HEK293T (cell line): ENCODE measurements around the gene THAP3.
A peak's percentile ranks its signal among the peaks of the same experiment; 100 is the strongest.

Experiments used
- CTCF ChIA-PET: fragments of 350-600 bp; formaldehyde crosslinking; extraction: SDS; loops from one replicate; lab custom pipeline; 2021; ENCODE audit warnings: antibody characterized with exemption, inconsistent platforms; lab: Yijun Ruan, JAX
- POLR2A ChIA-PET: fragments of 350-600 bp; formaldehyde crosslinking; extraction: SDS; loops from one replicate; lab custom pipeline; 2020; ENCODE audit warnings: antibody characterized with exemption, inconsistent platforms; lab: Yijun Ruan, JAX
- DNase-seq: peaks from one replicate; pipeline ENCODE4 v3.0.0; 2012; ENCODE audit warnings: mixed read lengths; ENCODE audit errors: extremely low spot score
- ARNT ChIP-seq: fragments of 450-650 bp; IDR thresholded peaks from 2 replicates; pipeline ENCODE4 v1.6.1; 2017; ENCODE audit warnings: mild to moderate bottlenecking
- BHLHE40 ChIP-seq: fragments of 450-650 bp; IDR thresholded peaks from 2 replicates; pipeline ENCODE4 v1.6.1; 2016; ENCODE audit warnings: mild to moderate bottlenecking, moderate library complexity, borderline replicate concordance
- CTBP1 ChIP-seq: fragments of 450-650 bp; IDR thresholded peaks from 2 replicates; pipeline ENCODE4 v1.6.1; 2016; ENCODE audit warnings: borderline replicate concordance
- ELF4 ChIP-seq: fragments of 450-650 bp; IDR thresholded peaks from 2 replicates; pipeline ENCODE4 v1.6.1; 2017; ENCODE audit warnings: antibody characterized with exemption
- FOXA1 ChIP-seq: fragments of 450-650 bp; IDR thresholded peaks from 2 replicates; pipeline ENCODE4 v1.6.1; 2016; ENCODE audit warnings: mild to moderate bottlenecking
- FOXK2 ChIP-seq: fragments of 450-650 bp; IDR thresholded peaks from 2 replicates; pipeline ENCODE4 v1.6.1; 2016; ENCODE audit warnings: mild to moderate bottlenecking
- FOXM1 ChIP-seq: fragments of 450-650 bp; IDR thresholded peaks from 2 replicates; pipeline ENCODE4 v1.6.1; 2017; ENCODE audit warnings: mild to moderate bottlenecking, borderline replicate concordance
- HDGF ChIP-seq: fragments of 450-650 bp; IDR thresholded peaks from 2 replicates; pipeline ENCODE4 v1.6.1; 2017; ENCODE audit warnings: antibody characterized with exemption, borderline replicate concordance
- L3MBTL2 ChIP-seq: fragments of 450-650 bp; conservative IDR thresholded peaks from 2 replicates; pipeline ENCODE4 v1.6.1; 2016; ENCODE audit warnings: mild to moderate bottlenecking
- LEF1 ChIP-seq: fragments of 450-650 bp; IDR thresholded peaks from 2 replicates; pipeline ENCODE4 v1.6.1; 2017; ENCODE audit warnings: mild to moderate bottlenecking, borderline replicate concordance
- NFRKB ChIP-seq: fragments of 450-650 bp; IDR thresholded peaks from 2 replicates; pipeline ENCODE4 v1.6.1; 2016; ENCODE audit warnings: mild to moderate bottlenecking, moderate library complexity
- SP1 ChIP-seq: fragments of 450-650 bp; IDR thresholded peaks from 2 replicates; pipeline ENCODE4 v1.6.1; 2017
- SUZ12 ChIP-seq: fragments of 450-650 bp; IDR thresholded peaks from 2 replicates; pipeline ENCODE4 v1.6.1; 2016; ENCODE audit warnings: mild to moderate bottlenecking
- TARDBP ChIP-seq: fragments of 450-650 bp; IDR thresholded peaks from 2 replicates; pipeline ENCODE4 v1.6.1; 2016
- ZNF384 ChIP-seq: fragments of 450-650 bp; IDR thresholded peaks from 2 replicates; pipeline ENCODE4 v1.6.1; 2016
- TF ChIP-seq, protein P1 (sequence below): fragments of 450-650 bp; IDR thresholded peaks from 2 replicates; pipeline ENCODE4 v1.6.1; 2016

The THAP3 gene

DNA sequence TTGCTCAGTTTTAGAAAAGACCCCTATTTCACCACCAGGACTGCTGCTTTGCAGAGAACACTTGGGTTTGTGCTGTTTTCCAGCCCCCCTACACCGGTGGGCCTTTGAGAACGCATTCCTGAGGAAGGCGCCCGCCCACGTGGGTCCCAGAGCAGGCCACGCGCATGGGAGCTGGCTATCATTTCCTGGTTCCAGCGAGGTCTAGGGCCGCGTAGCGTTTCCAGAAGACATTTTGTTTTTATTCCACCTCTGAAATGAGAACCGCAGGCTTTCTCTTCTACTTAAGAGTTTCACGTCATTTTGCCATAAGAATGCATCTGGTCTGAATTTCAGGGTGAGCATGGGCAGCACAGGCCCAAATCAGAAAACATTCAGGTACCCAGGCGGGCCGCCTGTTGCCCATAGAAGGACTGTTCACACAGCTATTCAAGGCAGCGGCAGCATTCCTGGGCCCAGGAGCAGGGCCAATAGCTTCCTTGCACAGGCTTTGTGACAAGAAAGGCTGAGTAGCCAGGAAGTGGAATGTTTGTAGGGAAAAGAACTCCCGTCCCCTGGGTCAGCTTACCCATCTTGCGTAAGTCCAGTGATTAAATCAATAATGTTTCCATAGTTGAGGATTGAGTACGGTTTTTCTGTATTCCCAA, 20.6 kb upstream of the THAP3 start:
- POLR2A ChIA-PET: interaction anchor here (1.5 to 6.1 kb wide), 8 partner anchors 8 to 50 kb away, joined by 3 to 55 read pairs (median 8); partner anchors contain the start of genes NOL9, PHF13, TAS1R1 and ZBTB48

DNA sequence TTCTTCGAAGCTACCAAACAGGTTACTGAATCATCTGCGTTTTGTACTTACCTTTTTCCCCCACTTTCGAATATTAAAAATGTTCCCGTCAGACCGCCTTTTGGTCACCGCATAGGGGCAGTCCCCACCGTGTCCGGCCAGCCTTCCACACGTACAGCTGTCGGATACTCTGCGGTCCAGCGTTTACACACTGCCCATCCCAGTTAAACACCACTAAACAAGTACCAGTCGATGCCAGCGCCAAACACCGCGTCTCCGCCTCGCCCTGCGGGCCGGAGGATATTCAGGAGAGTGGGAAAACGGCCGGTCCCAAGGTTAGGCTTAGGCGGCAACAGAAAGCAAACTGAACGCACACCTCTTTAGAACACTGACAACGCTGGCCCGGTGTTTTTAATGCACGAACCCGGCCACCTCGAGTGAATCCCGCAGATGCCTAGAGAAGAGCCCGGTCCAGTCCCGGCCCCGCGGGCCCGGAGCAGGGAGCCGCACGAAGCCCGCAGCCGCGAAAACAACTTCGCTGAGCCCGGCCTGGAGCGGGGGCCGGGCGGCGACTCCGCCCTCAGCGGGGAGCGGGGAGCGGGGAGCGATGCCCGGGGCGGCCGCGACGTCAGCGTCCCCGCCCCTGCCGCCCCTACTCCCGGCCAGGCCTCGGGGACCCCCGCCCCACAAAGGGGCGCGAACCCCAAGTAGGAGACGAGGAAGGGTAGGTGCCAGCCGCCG, 11.9 kb upstream of the THAP3 start:
- POLR2A ChIA-PET: interaction anchor here (1.1 to 2.0 kb wide), 3 partner anchors 9 to 11 kb away, joined by 5 to 16 read pairs (median 7); partner anchors contain the start of gene KLHL21
- CTCF ChIA-PET: interaction anchor here (0.6 to 1.3 kb wide), 2 partner anchors 11 to 31 kb away, joined by 3 to 5 read pairs; partner anchors contain the start of gene THAP3
- TF ChIP-seq L3MBTL2 (0 out of 2 replicates have a peak, but pooled peaks have one; percentile 24), LEF1 (no peak), HDGF (no peak), FOXM1 (0 out of 2 replicates have a peak, but pooled peaks have one; percentile 36), ZNF384 (no peak)
- peak; percentile 63 for DNase-seq

More for the DNA sequence above, 20.6 kb upstream of the THAP3 start:
- CTCF ChIA-PET: interaction anchor here (0.6 kb wide), 1 partner anchor 50 kb away, joined by 3 read pairs; the partner anchor contains the start of gene NOL9
- TF ChIP-seq SUZ12: no peak
- no peak for TF ChIP-seq ARNT
- TF ChIP-seq L3MBTL2: peak; percentile 66; the same call in 1 of the 2 replicates
- no peak for TF ChIP-seq ZNF384
- no peak for TF ChIP-seq LEF1
- no peak for DNase-seq

DNA sequence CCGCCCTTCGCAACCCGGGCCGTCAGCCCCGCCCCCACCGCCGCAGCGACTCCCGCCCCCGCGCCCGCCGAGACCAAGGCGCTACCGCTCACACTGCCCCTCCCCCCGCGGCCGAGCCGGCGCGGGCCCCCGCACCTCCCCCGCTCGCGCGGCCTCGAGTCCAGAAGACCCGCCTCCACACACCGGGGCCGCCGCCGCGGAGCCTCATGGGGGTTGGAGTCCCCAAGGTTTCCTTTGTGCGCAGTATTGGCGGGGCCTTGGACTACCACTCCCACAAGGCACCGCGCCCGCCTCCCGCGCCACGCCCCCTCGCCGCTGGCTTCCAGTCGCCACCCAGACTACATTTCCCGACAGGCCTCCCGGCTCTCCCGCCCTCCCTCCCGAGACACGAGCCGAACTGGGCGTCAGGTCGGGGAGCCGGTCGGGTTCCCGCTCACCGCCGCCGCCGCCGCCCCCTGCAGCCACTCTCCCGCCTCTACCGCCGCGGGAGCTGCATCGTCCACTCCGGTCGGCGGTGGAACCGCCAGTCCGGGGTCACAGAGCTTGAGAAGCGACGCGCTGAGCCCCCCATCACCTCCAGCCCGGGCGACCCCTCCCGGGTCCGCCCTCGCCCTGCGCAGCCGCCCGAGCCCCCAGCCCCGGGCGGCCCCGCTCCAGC, 11.2 kb upstream of the THAP3 start, which contains the start of gene PHF13:
TSS of gene PHF13 (plus strand) at position 371 of the 658 bp plus-strand sequence. CDS start 336 bp downstream, outside the sequence.
- TF ChIP-seq HDGF (no peak; the same call in 1 of the 2 replicates), SUZ12 (no peak; the same call in 1 of the 2 replicates), SP1 (no peak), FOXK2 (no peak), ZNF384 (no peak), ARNT (no peak), CTBP1 (no peak), ELF4 (no peak)
- POLR2A ChIA-PET: interaction anchor here (0.6 to 1.2 kb wide), 4 partner anchors 8 to 14 kb away, joined by 3 to 7 read pairs (median 4); partner anchors contain the start of gene KLHL21
- DNase-seq: peak; percentile 97
- CTCF ChIA-PET: no interaction called here

DNA sequence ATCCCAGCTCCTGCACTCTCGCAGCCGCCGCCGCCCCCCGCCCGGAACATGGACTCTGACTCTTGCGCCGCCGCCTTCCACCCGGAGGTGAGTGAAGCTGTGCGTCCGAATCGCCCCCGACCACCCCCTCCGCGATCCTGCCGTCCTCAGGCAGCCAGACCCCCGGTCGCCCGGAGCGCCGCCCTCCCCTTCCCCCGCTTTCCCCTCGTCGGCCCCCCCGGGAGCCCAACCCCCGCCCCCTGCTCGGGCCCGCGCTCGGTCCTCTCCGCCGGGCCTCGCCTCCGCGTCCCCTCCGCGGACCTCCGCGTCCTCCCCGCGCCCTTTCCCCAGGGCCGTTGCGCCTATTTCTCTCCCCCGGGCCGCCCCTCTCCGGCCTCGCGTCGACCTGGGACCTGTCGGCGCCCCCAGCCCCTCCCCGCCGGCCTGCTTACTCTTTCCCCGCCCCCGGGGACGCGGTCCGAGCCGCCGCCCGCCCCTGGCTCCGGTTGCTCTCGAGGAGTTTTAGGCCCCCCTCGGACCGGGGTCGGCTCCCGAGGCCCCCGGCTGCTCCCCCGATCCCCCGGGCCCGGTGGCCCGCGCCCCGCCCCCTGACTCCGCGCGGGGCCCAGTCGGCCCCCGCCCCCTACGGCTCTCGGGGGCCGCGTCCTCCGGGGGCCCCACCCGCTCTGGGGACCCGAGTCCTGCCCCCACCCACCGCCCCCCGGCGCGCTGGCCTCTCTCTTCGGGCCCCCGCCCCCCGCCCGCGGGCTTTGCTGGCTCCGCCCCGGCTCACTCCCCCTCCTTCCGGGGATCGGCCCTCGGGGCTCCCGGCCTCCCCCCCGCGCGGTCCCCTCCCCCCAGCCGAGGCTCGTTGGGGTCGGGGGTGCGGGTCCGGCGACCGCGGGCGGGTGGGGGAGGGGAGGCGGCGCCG, 10.4 kb upstream of the THAP3 start:
- POLR2A ChIA-PET: interaction anchor here (0.6 to 1.2 kb wide), 4 partner anchors 9 to 14 kb away, joined by 3 to 7 read pairs (median 4); partner anchors contain the start of gene KLHL21
- CTCF ChIA-PET: no interaction called here
- peak; percentile 58 for DNase-seq
- TF ChIP-seq ELF4: no peak
- TF ChIP-seq FOXK2: no peak
- no peak for TF ChIP-seq ARNT
- no peak for TF ChIP-seq L3MBTL2
- no peak for TF ChIP-seq LEF1
- TF ChIP-seq SUZ12: no peak
- TF ChIP-seq BHLHE40: no peak
- TF ChIP-seq HDGF: no peak
- TF ChIP-seq NFRKB: no peak
- no peak for TF ChIP-seq ZNF384
- TF ChIP-seq SP1: no peak
- TF ChIP-seq CTBP1: no peak
- TF ChIP-seq TARDBP: no peak
- no peak for TF ChIP-seq FOXA1
- TF ChIP-seq, protein P1, sequence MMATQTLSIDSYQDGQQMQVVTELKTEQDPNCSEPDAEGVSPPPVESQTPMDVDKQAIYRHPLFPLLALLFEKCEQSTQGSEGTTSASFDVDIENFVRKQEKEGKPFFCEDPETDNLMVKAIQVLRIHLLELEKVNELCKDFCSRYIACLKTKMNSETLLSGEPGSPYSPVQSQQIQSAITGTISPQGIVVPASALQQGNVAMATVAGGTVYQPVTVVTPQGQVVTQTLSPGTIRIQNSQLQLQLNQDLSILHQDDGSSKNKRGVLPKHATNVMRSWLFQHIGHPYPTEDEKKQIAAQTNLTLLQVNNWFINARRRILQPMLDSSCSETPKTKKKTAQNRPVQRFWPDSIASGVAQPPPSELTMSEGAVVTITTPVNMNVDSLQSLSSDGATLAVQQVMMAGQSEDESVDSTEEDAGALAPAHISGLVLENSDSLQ: no peak
- TF ChIP-seq FOXM1: no peak

DNA sequence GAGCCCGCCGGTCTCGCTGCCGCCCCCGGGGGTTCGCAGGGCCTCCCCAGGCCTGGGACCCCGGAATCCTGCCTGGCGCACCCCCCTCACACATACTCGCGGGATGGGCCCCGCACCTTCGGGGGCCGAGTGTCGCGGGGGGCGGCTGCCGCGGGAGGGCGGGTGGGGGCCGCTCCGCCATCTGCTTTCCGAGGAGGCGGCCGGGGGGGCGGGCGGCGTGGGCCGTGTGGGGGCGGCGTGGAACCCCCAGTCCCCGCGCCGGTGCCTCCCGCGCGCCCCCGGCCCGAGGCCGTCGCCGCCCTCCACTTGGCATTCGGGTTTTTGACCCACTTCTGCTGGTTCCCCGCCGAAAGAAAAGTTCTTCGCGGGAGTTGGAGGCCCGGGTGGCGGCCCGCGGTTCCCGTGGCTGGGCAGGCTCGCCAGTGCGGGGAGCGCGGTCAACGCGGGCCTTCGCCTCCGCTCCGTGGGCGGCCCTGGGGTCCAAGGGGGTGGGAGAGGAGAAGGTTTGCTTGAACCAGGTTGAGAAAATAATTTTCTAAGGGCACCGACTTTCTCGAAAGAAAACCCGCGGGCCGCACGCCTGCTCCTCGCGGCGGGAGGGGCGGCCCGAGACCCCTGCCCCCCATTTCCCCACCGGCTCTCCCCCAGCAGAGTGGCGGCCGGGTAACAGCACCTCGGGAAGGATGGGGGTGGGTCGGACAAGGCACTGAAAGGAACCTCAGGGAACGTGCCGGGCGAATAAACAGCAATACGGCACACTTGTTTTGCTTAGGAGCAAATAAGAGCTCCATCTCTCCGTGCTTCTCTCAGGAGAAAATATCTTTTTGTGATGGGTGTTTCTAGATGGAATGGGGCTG, 9.5 kb upstream of the THAP3 start:
- no peak for TF ChIP-seq CTBP1
- TF ChIP-seq TARDBP: no peak
- no peak for TF ChIP-seq ARNT
- TF ChIP-seq LEF1: no peak
- TF ChIP-seq BHLHE40: no peak
- TF ChIP-seq FOXA1: no peak
- TF ChIP-seq ZNF384: no peak
- ChIA-PET POLR2A (interaction anchor here (0.7 to 1.5 kb wide), 4 partner anchors 12 to 62 kb away, joined by 3 read pairs; partner anchors contain the start of gene ZBTB48), CTCF (no interaction called here)
- no peak for DNase-seq
